A549 (cell line): Measurements from ENCODE around the gene ZNF804B.

Experiments
- CHD2 ChIP-seq: fragments of 150-350 bp; IDR thresholded peaks from 2 replicates; pipeline ENCODE4 v1.6.1; 2014; ENCODE audit warnings: low read length; ENCODE audit not compliant: partially characterized antibody
- CTCF ChIP-seq: fragments of >200 bp; sonication (Bioruptor Twin); formaldehyde crosslinking; IDR thresholded peaks from 3 replicates; pipeline ENCODE4 v1.5.1; 2016
- ESRRA ChIP-seq: fragments of 150-350 bp; IDR thresholded peaks from 2 replicates; pipeline ENCODE4 v1.6.1; 2014; ENCODE audit warnings: mild to moderate bottlenecking, low read length, borderline replicate concordance
- FOXS1 ChIP-seq: fragments of 250-450 bp; sonication (Bioruptor Pico); IDR thresholded peaks from 2 replicates; pipeline ENCODE4 v1.5.0; 2020; ENCODE audit warnings: mild to moderate bottlenecking, moderate library complexity
- JUN ChIP-seq, 2 experiments: fragments of >200 bp; sonication (Bioruptor Twin); formaldehyde crosslinking; IDR thresholded peaks; 2 replicates in 1 of 2; 3 replicates in 1 of 2; pipeline ENCODE4 v1.6.1; 2016 to 2017
- MAX ChIP-seq: IDR thresholded peaks from 2 replicates; pipeline ENCODE4 v1.6.1; 2012
- MAZ ChIP-seq: fragments of 150-350 bp; IDR thresholded peaks from 2 replicates; pipeline ENCODE4 v1.6.1; 2014; ENCODE audit warnings: antibody characterized with exemption, low read depth, low read length, borderline replicate concordance
- PHF8 ChIP-seq: fragments of 200-600 bp; sonication (generic); IDR thresholded peaks from 2 replicates; pipeline ENCODE4 v1.6.1; 2016; ENCODE audit warnings: low read depth, mild to moderate bottlenecking, antibody characterized with exemption, moderate library complexity, borderline replicate concordance
- RAD21 ChIP-seq, 2 experiments: fragments of >200 bp in 1 of 2; sonication (Bioruptor Twin) in 1 of 2; formaldehyde crosslinking in 1 of 2; IDR thresholded peaks in 1 of 2; conservative IDR thresholded peaks in 1 of 2; 2 replicates in 1 of 2; 3 replicates in 1 of 2; pipeline ENCODE4 v1.6.1; 2012 to 2018; ENCODE audit warnings: inconsistent platforms in 1 of 2
- USF2 ChIP-seq: fragments of 450-650 bp; IDR thresholded peaks from 2 replicates; pipeline ENCODE4 v1.6.1; 2014; ENCODE audit warnings: antibody characterized with exemption
- ZFP36 ChIP-seq: fragments of 450-650 bp; IDR thresholded peaks from 2 replicates; pipeline ENCODE4 v1.6.1; 2014; ENCODE audit warnings: borderline replicate concordance; ENCODE audit not compliant: partially characterized antibody

GRCh38 chr7:89060234-89060633, 300.7 kb downstream of the ZNF804B start:
- TF ChIP-seq CTCF (no peak), MAX (no peak), USF2 (no peak), RAD21 (conservative IDR thresholded peaks at IDR 0.05 in 1 of 2, IDR thresholded peaks at IDR 0.05 in 1 of 2) (no peak), PHF8 (no peak), ESRRA (no peak), CHD2 (no peak), JUN (IDR thresholded peaks at IDR 0.05) (no peak), ZFP36 (no peak), FOXS1 (CRISPR knock-in tag) (no peak), MAZ (no peak)
